HCT116 (cell line): ENCODE results near the gene DNAJA2. TPM values are rescaled to one million over a fixed set of nuclear protein-coding genes. Genes with fewer than 3 reads are reported as not detected.

Experiments used
- ATAC-seq: fragments of 200-7000 bp; cut with Tn5 transposase; 2 replicates; pipeline ENCODE4 v1.9.1; 2020; ENCODE audit warnings: mild to moderate bottlenecking, moderate library complexity
- BruUV-seq: library from RNA; stranded (reverse); fragments of 400-500 nt; replicated peaks from 2 replicates; lab custom pipeline; 2021; lab: Mats Ljungman, UMichigan
- CTCF ChIA-PET: fragments of 300-600 bp; sonication (Branson Sonifier 250); formaldehyde crosslinking; loops from one replicate; lab custom pipeline; 2021; ENCODE audit warnings: antibody characterized with exemption; lab: Charles Lee
- POLR2A ChIA-PET: fragments of 300-600, 350-600 bp; sonication (Branson Sonifier 250); formaldehyde crosslinking; loops from one replicate; lab custom pipeline; 2021; ENCODE audit warnings: antibody characterized with exemption; lab: Charles Lee
- RAD21 ChIA-PET, 2 experiments: fragments of 300-600 bp; sonication (Branson Sonifier 250); formaldehyde crosslinking; loops; one replicate each; lab custom pipeline; 2023; ENCODE audit warnings: low total read pairs in 2 of 2; ENCODE audit not compliant: uncharacterized antibody in 2 of 2, unreplicated experiment in 2 of 2, low non-redundant PET in 1 of 2; lab: Charles Lee
- DNase-seq: peaks from one replicate; pipeline ENCODE4 v3.0.0-alpha.2; 2010; ENCODE audit warnings: low read depth, low spot score
- H2AFZ ChIP-seq: fragments of 200-600 bp; shearing (Covaris generic), sonication (generic); 2 replicates; pipeline ENCODE4 v1.6.1; 2017; ENCODE audit warnings: low read depth, mixed run types, mixed read lengths, antibody characterized with exemption, low read length; ENCODE audit not compliant: poor library complexity, severe bottlenecking
- H3K27ac ChIP-seq: 2 replicates; pipeline ENCODE4 v1.5.1; 2012; ENCODE audit warnings: low read depth, low read length
- H3K27me3 ChIP-seq: fragments of 200-600 bp; sonication (generic); 2 replicates; pipeline ENCODE4 v1.6.1; 2016; ENCODE audit warnings: mixed run types, low read length, mixed read lengths; ENCODE audit not compliant: insufficient read depth
- H3K36me3 ChIP-seq, 2 experiments: fragments of 200-500 bp in 1 of 2; fragments of 200-600 bp in 1 of 2; sonication (Bioruptor generic) in 1 of 2; sonication (generic) in 1 of 2; 2 replicates each; pipeline versions ENCODE4 v1.5.1 to v1.6.1; 2014 to 2016; ENCODE audit warnings: low read length in 2 of 2, inconsistent platforms in 1 of 2, mixed read lengths in 1 of 2, mixed run types in 1 of 2; ENCODE audit not compliant: insufficient read depth in 2 of 2, control insufficient read depth in 1 of 2
- H3K4me1 ChIP-seq, 2 experiments: fragments of 200-600 bp in 1 of 2; sonication (generic) in 1 of 2; 2 replicates each; pipeline versions ENCODE4 v1.5.1 to v1.6.1; 2012 to 2017; ENCODE audit warnings: low read length in 2 of 2, inconsistent platforms in 1 of 2, mild to moderate bottlenecking in 1 of 2, mixed read lengths in 1 of 2, mixed run types in 1 of 2, moderate library complexity in 1 of 2; ENCODE audit not compliant: insufficient read depth in 2 of 2, control insufficient read depth in 1 of 2
- H3K4me2 ChIP-seq: fragments of 200-600 bp; sonication (generic); 2 replicates; pipeline ENCODE4 v1.6.1; 2017; ENCODE audit warnings: mixed run types, low read length, mixed read lengths
- H3K4me3 ChIP-seq, 2 experiments: fragments of 200-600 bp in 1 of 2; sonication (generic) in 1 of 2; replicated peaks in 1 of 2; 2 replicates each; pipeline ENCODE4 v1.5.1; 2011 to 2016; ENCODE audit warnings: low read length in 2 of 2, control low read depth in 1 of 2, low read depth in 1 of 2, mild to moderate bottlenecking in 1 of 2, mixed read lengths in 1 of 2, mixed run types in 1 of 2
- H3K79me2 ChIP-seq: fragments of 200-600 bp; sonication (generic); 2 replicates; pipeline ENCODE4 v1.6.1; 2017; ENCODE audit warnings: mild to moderate bottlenecking, mixed run types, low read length, moderate library complexity, mixed read lengths; ENCODE audit not compliant: insufficient read depth
- H3K9ac ChIP-seq: fragments of 200-600 bp; sonication (generic); 2 replicates; pipeline ENCODE4 v1.6.1; 2016; ENCODE audit warnings: low read length, mixed read lengths
- H3K9me2 ChIP-seq: fragments of 200-600 bp; sonication (generic), shearing (Covaris generic); 2 replicates; pipeline ENCODE4 v1.6.1; 2017; ENCODE audit warnings: mixed run types, mild to moderate bottlenecking, moderate library complexity; ENCODE audit not compliant: insufficient read depth
- H3K9me3 ChIP-seq, 2 experiments: fragments of 200-500 bp in 1 of 2; fragments of 200-600 bp in 1 of 2; sonication (Bioruptor generic) in 1 of 2; sonication (generic) in 1 of 2; 2 replicates each; pipeline ENCODE4 v1.6.1; 2014 to 2017; ENCODE audit warnings: low read length in 2 of 2, mixed read lengths in 2 of 2, inconsistent platforms in 1 of 2, low read depth in 1 of 2, mild to moderate bottlenecking in 1 of 2, mixed run types in 1 of 2, moderate library complexity in 1 of 2; ENCODE audit not compliant: control insufficient read depth in 1 of 2, insufficient read depth in 1 of 2
- H4K20me1 ChIP-seq: fragments of 200-600 bp; sonication (generic), shearing (Covaris generic); 2 replicates; pipeline ENCODE4 v1.6.1; 2017; ENCODE audit warnings: mixed run types, mild to moderate bottlenecking, moderate library complexity; ENCODE audit not compliant: insufficient read depth
- CBX3 ChIP-seq: IDR thresholded peaks from 2 replicates; pipeline ENCODE4 v1.6.1; 2012; ENCODE audit warnings: low read depth
- EZH2 ChIP-seq: fragments of 200-600 bp; sonication (generic); IDR thresholded peaks from 2 replicates; pipeline ENCODE4 v1.6.1; 2017; ENCODE audit warnings: antibody characterized with exemption, mixed run types
- EZH2phosphoT487 ChIP-seq: fragments of 200-600 bp; IDR thresholded peaks from 2 replicates; pipeline ENCODE4 v1.6.1; 2018; ENCODE audit warnings: antibody characterized with exemption, borderline replicate concordance
- POLR2A ChIP-seq: IDR thresholded peaks from 2 replicates; pipeline ENCODE4 v1.7.0; 2011; ENCODE audit warnings: borderline replicate concordance; ENCODE audit not compliant: insufficient read depth, insufficient read length; ENCODE audit errors: extremely low read depth
- RAD21 ChIP-seq: IDR thresholded peaks from 2 replicates; pipeline ENCODE4 v1.6.1; 2012; ENCODE audit warnings: low read depth, mild to moderate bottlenecking
- SIN3A ChIP-seq: IDR thresholded peaks from 2 replicates; pipeline ENCODE4 v1.6.1; 2012; ENCODE audit warnings: low read depth
- SP1 ChIP-seq: IDR thresholded peaks from 2 replicates; pipeline ENCODE4 v1.6.1; 2012; ENCODE audit warnings: low read depth
- SRF ChIP-seq: IDR thresholded peaks from 2 replicates; pipeline ENCODE4 v1.6.1; 2012; ENCODE audit warnings: low read depth
- TCF7L2 ChIP-seq: IDR thresholded peaks from 2 replicates; pipeline ENCODE4 v1.7.0; 2011; ENCODE audit warnings: borderline replicate concordance, inconsistent platforms; ENCODE audit not compliant: insufficient read depth, insufficient read length; ENCODE audit errors: extremely low read depth
- YY1 ChIP-seq: IDR thresholded peaks from 2 replicates; pipeline ENCODE4 v1.6.1; 2011; ENCODE audit warnings: low read length, low read depth, moderate library complexity, mild to moderate bottlenecking; ENCODE audit not compliant: insufficient replicate concordance; ENCODE audit errors: extremely low read depth
- ZFX ChIP-seq: fragments of 450-650 bp; IDR thresholded peaks from 2 replicates; pipeline ENCODE4 v1.6.1; 2017
- ZNF274 ChIP-seq: fragments of 200-500 bp; sonication (Bioruptor generic); IDR thresholded peaks from 2 replicates; pipeline ENCODE4 v1.6.1; 2014; ENCODE audit warnings: mild to moderate bottlenecking, low read depth, low read length, inconsistent platforms
- intact Hi-C: fragments of 100-400 bp; cut with micrococcal nuclease; formaldehyde crosslinking; loops from 2 replicates; pipeline ENCODE4 v1.10.0; 2022
- total RNA-seq: library from RNA; stranded (reverse); gene quantifications from one replicate; pipeline ENCODE4 v1.2.1, GENCODE V29; 2021; ENCODE audit not compliant: unreplicated experiment
- TF ChIP-seq, protein P1 (sequence below), 3 experiments: fragments of 200-600 bp in 1 of 3; sonication (generic) in 1 of 3; IDR thresholded peaks in 2 of 3; conservative IDR thresholded peaks in 1 of 3; 2 replicates each; pipeline ENCODE4 v1.5.1; 2012 to 2017; ENCODE audit warnings: low read depth in 2 of 3, low read length in 2 of 3, antibody characterized with exemption in 1 of 3, borderline replicate concordance in 1 of 3, control low read depth in 1 of 3, mild to moderate bottlenecking in 1 of 3, mixed read lengths in 1 of 3, mixed run types in 1 of 3, moderate library complexity in 1 of 3; ENCODE audit not compliant: insufficient read depth in 1 of 3
- TF ChIP-seq, protein P2 (sequence below): IDR thresholded peaks from 2 replicates; pipeline ENCODE4 v1.6.1; 2011; ENCODE audit warnings: mild to moderate bottlenecking, low read length, moderate library complexity; ENCODE audit not compliant: insufficient replicate concordance; ENCODE audit errors: extremely low read depth
- TF ChIP-seq, protein P3 (sequence below): IDR thresholded peaks from 2 replicates; pipeline ENCODE4 v1.6.1; 2012

Gene DNAJA2
- total RNA-seq, 1 experiment from 2014 or later: 68.2 TPM

DNA sequence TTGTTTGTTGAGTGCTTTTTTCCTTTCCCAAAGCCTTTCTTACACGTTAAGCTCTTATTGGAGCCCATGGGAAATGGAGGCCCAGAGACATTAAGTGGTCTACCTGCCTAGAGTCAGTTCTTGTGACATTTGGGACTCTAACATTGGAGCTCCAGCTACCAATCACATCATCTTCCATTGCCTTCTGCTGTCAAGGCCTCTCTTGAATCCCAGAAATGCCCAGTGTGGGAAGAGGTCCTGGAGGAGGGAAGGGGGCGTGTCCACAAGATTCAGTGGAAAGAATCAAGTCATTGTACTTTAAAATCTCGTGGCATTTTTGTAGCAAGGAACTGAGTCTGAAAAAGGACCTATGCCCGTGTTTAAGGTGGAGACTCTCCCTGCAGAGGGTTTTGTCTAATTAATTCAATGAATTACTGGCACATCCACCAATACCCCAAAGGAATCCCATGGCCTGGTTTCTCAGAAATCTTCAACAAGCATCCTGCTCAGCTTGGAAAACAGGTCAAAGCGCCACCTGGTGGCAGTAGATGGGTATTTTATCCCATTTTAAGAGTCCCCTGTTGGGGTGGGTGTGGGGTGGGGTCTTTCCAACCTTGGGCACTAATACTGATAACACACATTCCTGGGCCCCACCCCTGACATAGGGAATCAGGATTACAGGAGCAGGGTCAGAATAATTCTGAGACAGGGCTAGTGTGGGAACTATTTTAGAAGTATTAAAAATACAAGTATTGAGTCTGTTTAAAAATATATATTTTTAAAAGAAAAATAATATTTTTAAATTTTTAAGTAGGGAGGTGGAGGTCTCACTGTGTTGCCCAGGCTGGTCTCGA, 64.7 kb downstream of the DNAJA2 start:
- POLR2A ChIA-PET: interaction anchor here (0.6 kb wide), 1 partner anchor 49 kb away, joined by 3 read pairs; no protein-coding TSS in a partner anchor
- Histone ChIP-seq H3K27ac (no peak overlapping the region), H4K20me1 (no peaks in the 10 kb centered on the region), H3K4me3 (no peak overlapping the region), H3K79me2 (no peaks in the 10 kb centered on the region), H3K9ac (no peak overlapping the region), H3K4me2 (no peak overlapping the region), H3K36me3 (peaks cover 0 to 15% of the 10 kb centered on the region in 2 experiments; a peak in 2 of 4 replicates), H2AFZ (no peak overlapping the region), H3K9me3 (no peaks in the 10 kb centered on the region), H3K27me3 (no peaks in the 10 kb centered on the region), H3K4me1 (no peaks in the 10 kb centered on the region), H3K9me2 (no peaks in the 10 kb centered on the region)
- BruUV-seq: no TSS peak
- TF ChIP-seq, protein P1, sequence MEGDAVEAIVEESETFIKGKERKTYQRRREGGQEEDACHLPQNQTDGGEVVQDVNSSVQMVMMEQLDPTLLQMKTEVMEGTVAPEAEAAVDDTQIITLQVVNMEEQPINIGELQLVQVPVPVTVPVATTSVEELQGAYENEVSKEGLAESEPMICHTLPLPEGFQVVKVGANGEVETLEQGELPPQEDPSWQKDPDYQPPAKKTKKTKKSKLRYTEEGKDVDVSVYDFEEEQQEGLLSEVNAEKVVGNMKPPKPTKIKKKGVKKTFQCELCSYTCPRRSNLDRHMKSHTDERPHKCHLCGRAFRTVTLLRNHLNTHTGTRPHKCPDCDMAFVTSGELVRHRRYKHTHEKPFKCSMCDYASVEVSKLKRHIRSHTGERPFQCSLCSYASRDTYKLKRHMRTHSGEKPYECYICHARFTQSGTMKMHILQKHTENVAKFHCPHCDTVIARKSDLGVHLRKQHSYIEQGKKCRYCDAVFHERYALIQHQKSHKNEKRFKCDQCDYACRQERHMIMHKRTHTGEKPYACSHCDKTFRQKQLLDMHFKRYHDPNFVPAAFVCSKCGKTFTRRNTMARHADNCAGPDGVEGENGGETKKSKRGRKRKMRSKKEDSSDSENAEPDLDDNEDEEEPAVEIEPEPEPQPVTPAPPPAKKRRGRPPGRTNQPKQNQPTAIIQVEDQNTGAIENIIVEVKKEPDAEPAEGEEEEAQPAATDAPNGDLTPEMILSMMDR (IDR thresholded peaks at IDR 0.05 in 2 of 3, conservative IDR thresholded peaks at IDR 0.05 in 1 of 3; ENCODE audit: borderline replicate concordance in 1 of 3, insufficient read depth in 1 of 3, low read depth in 2 of 3, low read length in 2 of 3): peak; percentile 52 to 68 (median 59); a peak in 5 of 6 replicates
- TF ChIP-seq EZH2 (no peak), YY1 (no peak), SP1 (no peak), RAD21 (peak; percentile 69), CBX3 (no peak), TCF7L2 (no peak), POLR2A (no peak), SIN3A (no peak), ZFX (no peak), EZH2phosphoT487 (no peak), SRF (no peak), ZNF274 (no peak)
- TF ChIP-seq, protein P2, sequence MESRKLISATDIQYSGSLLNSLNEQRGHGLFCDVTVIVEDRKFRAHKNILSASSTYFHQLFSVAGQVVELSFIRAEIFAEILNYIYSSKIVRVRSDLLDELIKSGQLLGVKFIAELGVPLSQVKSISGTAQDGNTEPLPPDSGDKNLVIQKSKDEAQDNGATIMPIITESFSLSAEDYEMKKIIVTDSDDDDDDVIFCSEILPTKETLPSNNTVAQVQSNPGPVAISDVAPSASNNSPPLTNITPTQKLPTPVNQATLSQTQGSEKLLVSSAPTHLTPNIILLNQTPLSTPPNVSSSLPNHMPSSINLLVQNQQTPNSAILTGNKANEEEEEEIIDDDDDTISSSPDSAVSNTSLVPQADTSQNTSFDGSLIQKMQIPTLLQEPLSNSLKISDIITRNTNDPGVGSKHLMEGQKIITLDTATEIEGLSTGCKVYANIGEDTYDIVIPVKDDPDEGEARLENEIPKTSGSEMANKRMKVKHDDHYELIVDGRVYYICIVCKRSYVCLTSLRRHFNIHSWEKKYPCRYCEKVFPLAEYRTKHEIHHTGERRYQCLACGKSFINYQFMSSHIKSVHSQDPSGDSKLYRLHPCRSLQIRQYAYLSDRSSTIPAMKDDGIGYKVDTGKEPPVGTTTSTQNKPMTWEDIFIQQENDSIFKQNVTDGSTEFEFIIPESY: no peak
- TF ChIP-seq, protein P3, sequence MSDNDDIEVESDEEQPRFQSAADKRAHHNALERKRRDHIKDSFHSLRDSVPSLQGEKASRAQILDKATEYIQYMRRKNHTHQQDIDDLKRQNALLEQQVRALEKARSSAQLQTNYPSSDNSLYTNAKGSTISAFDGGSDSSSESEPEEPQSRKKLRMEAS: no peak
- DNase-seq (peak; percentile 57), ATAC-seq (peak; percentile 81)
- CTCF ChIA-PET: interaction anchor here (0.6 to 4.3 kb wide), 14 partner anchors 8 to 235 kb away, joined by 3 to 62 read pairs (median 4); no protein-coding TSS in a partner anchor
- RAD21 ChIA-PET: interaction anchor here (0.6 to 1.3 kb wide), 6 partner anchors 23 to 232 kb away, joined by 3 to 11 read pairs (median 7); no protein-coding TSS in a partner anchor
- intact Hi-C loops: loop anchor here (1.0 to 2.0 kb wide), 2 partner anchors 54 to 236 kb away; no protein-coding TSS in a partner anchor
